HG03196 (cell line): Measurements from ENCODE around the gene PTPRF.
A peak's percentile ranks its signal among the peaks of the same experiment; 100 is the strongest.

Experiments used
- ATAC-seq: cut with Tn5 transposase; IDR thresholded peaks from one replicate; pipeline ENCODE4 v1.9.1; 2021; ENCODE audit not compliant: unreplicated experiment

Gene PTPRF

DNA sequence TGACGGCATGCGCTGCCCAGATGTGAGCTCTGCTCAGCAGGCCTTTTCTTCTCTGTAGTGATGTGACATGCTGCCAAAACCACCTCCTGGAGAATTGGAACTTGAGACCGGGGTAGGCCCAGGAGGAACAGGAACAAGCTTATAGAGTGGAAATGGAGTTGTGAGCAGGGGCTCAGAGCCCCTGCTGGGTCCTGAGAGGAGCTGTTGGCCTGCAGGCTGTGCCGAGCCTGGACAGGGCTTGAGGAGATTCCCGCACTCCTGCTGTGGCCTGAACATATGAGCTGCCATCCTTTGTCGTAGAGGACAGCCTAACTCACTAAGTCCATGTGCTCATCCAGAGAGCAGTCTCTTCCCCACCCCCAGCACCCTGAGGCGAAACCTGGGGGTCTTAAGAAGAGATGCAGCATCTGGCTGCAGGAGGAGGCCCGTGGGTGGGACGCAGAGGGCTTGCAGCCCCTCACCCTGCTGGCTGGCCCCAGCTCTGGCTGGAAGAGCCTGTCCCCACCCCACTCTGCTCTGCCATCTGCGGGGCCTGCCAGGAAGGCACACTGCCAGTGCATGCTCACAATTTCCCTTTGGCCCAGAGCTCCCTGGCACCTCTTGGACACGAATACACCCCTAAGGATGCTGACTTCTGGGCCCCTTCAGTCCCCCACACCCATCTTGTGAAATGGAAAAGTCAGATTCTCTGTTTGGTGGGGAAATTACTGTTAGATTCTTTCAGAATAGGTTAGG is 42.5 kb downstream of the PTPRF start:
- no peak for ATAC-seq

DNA sequence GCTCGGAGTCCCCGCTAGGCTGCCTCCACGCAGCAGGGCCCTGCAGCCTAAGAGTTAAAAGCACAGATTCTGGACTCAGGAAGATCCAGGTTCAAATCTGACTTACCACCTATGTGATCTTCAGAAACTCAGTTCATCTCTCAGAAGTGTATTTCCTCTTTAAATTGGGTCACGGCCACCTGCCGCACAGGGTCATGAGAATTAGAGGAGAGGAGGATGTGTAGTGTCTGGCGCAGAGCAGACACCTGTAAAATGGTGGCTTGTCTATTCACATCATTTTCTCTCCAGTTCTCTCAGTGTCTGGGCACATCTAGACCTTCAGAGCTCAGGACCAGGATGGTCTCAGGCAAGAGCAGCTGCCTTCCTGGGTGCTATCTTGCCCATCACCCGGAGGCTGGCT is 45.8 kb downstream of the PTPRF start:
- ATAC-seq, result no peak

DNA sequence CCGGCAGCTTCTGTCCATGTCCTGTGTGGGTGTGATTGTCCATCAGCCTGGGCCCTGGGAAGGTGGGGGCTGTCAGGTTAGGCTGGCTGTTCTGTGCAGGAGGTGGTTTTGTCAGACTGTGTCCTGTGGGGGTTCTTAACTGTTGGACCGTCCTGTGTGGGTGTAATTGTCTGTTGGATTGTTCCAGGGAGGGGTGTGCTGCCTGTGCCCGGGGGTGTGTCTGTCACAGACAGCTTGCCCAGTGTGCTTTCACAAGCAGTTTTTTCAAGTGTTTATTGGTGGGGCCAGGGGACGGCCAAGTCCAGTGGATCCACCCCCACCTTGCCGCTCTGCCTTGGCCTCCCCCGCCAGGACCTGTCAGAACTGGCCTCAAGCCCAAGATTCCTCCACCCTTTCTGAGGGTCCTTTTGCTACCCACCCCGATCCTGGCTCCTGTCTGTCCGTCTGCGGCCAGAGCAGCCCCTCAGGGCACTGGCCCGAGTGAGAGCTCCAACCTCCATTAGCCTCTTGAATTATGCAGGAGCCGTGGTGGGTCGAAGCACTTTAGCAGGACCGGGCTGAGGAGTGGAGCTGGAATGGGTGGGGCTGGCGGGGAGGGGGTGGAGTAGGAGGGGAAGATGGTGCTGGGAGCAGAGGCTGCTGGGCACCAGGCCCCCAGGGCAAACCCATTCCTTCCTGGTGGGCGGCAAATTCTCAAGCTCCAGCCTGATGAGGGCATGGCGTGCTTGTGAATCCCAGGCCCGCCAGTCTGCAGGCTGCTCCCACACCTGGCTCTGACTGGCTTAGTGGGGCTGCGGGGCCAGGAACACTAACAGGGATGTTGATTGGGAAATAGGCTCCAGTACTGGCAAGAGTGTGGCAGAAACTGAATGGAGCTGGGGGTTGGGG is 47.2 kb downstream of the PTPRF start:
- ATAC-seq, result no peak

DNA sequence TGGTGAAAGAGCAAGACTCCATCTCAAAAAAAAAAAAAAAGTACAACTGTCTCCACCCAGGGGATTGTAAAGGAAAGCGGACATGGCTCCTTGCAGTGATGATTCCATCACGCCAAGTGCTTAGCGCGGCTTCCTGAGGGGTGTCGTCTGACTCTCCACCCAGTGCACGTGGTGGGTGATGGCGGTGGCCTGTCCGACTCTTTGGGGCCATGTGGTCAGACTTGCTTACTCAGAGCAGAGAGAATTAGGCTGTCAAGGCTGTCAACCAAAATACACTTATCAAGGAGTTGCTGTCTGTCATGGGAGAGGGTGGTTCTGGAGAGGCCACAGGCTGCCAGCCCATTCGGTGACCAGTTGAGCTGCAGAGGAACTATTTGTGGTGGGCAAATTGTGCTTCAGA is 49.4 kb downstream of the PTPRF start:
- ATAC-seq, result no peak

DNA sequence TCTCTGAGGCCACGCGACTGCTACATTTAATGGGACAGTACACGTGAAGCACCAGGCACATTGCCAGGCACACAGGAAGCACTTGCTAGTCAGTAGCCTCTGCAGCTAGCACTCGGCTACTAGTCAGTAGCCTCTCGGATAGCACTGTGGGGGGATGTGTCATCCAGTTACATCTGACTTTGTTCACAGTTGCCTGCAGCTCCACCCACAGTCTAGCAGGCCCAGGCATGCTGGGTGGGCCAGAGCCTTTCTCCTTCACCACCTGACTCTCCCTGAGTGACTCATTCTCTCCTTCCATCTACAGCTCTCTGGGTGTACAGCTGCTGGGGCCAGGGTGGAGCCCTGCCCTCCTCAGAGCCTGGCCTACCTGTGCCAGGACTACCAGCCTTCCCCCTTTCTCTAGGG is 51.5 kb downstream of the PTPRF start:
- peak; percentile 45 for ATAC-seq

DNA sequence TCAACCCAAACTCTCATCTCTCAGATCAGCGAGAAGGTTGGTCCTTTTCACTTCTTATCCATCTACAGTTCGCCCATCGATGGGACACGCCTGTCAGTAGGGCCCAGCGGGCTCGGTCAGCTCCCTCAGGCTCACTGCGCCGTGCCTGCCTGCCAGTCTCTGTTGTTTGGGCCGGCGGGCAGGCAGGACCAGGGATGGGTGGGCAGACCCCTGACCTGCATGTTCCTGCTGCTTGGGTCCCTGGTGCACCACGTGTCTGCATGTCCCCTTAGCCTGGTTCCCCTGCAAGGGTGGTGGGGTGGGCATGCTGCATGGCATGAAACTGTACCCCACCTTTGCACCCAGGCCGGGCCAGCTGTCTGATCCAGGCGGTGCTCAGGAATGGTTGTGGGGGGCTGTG is 52.4 kb downstream of the PTPRF start:
- ATAC-seq, result no peak

DNA sequence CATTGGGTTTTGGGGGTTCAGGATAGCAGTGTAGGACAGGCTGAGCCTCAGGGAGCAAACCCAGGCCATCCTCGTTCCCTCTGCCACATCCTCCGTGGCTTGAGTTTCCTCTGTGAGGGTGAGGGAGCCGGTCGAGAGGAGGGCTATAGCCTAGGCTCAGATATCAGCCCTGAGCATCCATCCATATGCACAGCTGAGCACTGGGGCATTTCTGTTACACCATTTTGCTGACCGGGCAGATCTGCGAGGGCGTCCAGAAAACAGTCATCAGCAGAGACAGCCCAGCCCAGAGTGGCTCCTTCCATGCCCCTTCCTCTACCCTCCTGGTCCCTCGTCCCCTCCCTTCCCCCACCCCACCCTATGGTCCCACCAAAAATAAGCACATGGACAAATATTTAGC is 53.5 kb downstream of the PTPRF start:
- no peak for ATAC-seq

DNA sequence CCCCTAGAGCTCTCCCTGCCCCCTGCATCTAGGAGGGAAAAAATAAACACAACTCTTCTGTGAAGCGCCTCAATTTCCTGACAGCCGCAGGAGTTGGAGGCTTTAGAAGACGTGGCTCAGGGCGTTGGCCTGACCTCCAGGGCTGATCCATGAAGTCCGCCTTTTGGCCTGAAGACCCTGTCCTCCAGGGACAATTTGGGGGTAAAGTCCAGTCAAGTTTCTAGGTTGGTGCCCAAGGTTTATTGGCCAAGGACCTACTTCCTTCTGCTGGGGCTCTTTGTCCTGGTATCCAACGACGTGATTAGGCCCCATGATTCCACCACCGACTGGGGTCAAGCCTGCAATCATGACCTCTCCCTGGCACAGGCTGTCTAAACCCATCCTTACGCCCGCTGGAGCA is 54.9 kb downstream of the PTPRF start:
- no peak for ATAC-seq

DNA sequence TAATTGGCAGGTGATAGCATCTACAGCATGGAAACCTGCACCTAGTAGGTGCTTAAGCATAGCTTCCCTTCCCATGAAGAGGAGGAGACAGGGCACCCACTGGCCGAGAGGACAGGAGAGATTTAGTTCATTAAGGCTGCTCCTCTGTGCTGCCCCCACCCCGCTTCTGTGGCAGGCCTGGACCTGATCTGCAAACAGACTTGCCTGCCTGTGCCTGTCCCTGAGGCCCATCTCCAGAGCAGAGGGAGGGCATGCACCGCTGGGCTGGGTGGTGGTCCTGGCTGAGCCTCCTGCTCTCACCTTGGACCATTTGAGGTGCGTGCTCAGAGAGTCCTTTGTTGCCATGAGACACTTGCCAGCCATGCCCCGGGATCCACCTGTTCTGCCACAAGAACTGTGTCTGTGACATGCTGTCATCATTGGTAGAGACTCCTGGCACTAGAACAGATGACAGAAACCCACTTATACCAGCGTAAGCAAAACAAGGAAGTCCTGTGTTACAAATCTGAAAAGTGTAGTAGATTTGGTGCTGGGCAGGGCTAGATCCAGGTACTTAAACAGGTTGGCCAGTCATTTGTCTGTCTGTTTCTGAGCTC is 55.6 kb downstream of the PTPRF start:
- no peak for ATAC-seq

DNA sequence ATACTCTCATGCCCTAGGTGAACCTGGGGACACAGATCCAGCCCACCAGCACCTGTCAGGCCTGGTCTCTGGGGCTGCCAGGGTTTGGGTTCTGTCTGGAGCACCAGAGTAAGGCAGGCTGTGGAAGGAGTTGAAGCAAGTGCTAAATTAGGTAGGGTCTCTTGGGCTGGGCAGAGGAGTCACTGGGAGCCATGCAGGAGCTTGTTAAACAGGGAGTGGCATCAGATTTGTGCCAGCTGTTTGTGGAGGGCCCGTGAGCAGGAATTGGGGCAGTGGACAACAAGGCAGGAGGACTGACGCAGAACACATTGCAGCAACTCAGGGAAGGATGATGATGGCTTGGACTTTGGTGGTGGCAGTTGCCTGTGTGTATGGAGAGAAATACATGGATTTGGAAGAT is 56.3 kb downstream of the PTPRF start:
- no peak for ATAC-seq

DNA sequence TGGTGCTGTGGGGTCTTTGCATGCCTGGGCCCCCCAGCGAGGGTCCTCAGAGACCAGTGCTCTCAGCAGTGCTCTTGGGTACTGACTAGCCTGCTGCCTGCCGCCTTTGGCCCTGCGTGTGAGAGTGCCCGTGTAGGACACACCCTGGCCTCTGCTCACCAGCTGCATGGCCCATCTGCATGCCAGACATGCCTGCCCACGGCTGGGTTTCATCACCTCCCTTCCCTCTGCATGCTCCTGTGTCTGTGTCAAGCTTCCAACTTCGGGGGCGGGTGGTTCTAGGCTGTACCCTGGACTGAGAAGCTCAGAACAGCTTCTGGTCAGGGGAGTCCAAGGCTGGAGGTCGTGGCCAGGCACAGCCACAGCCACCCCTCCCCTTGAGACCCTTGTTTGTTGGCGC is 56.9 kb downstream of the PTPRF start:
- no peak for ATAC-seq

DNA sequence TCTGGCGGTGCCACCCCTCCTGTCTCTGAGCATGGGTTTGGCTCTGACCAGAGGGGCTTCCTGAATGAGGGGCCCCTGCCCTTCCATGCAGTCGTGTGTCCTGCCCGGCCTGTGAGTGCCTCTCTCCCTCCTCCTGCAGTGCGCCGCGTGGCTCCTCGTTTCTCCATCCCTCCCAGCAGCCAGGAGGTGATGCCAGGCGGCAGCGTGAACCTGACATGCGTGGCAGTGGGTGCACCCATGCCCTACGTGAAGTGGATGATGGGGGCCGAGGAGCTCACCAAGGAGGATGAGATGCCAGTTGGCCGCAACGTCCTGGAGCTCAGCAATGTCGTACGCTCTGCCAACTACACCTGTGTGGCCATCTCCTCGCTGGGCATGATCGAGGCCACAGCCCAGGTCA is 57.9 kb downstream of the PTPRF start:
- ATAC-seq, result no peak

DNA sequence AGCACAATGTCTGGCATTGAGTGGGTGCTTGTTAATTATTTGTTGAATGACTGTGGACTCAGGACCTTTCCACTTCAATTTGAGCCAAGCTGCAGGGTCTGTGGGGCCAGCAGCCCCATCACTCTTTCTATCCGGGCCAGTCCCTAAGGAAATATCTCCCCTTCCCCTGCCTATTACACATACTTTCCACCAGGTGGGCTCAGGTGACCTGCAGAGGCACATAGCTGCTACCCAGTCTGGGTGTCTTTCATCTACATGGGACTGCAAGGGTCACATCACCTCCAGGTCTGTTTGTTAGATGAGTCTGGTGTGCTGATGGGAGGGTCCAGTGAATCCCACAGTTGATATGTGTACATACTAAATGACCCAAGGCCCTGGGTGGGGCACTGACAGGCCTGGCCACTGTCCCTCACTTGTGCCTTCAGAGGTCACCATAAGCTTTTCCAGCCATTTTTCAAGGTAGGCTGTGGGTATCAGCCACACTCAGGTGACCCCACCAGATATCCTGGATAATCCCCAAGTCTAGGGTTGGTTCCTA is 59.8 kb downstream of the PTPRF start:
- ATAC-seq, result no peak

DNA sequence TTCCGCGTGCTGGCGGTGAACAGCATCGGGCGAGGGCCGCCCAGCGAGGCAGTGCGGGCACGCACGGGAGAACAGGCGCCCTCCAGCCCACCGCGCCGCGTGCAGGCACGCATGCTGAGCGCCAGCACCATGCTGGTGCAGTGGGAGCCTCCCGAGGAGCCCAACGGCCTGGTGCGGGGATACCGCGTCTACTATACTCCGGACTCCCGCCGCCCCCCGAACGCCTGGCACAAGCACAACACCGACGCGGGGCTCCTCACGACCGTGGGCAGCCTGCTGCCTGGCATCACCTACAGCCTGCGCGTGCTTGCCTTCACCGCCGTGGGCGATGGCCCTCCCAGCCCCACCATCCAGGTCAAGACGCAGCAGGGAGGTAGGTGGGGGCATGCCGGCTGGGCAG is 60.5 kb downstream of the PTPRF start:
- no peak for ATAC-seq

DNA sequence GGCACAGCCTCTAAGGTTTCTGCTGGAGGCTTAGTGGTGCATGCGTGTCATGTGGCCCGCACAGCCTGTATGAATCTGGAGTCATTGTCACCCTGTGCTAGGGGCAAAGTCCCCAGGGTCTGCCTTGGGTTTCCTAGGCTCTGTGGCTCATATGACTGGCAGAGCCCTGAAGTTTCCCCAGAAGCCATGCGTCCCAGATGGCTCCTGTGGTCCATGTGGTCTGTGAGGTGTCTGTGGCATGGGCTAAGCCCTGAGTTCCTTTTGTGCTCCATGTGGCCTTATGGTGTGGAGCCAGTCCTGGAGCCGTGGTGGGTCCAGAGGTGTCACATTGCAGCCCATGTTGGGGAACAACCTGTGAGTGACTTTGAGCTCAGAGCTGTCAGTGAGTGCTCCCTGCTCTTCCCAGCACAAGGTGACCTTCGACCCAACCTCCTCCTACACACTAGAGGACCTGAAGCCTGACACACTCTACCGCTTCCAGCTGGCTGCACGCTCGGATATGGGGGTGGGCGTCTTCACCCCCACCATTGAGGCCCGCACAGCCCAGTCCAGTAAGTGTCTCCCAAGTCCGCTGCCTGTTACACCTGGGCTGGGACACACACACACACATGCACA is 61.5 kb downstream of the PTPRF start:
- ATAC-seq, result no peak

DNA sequence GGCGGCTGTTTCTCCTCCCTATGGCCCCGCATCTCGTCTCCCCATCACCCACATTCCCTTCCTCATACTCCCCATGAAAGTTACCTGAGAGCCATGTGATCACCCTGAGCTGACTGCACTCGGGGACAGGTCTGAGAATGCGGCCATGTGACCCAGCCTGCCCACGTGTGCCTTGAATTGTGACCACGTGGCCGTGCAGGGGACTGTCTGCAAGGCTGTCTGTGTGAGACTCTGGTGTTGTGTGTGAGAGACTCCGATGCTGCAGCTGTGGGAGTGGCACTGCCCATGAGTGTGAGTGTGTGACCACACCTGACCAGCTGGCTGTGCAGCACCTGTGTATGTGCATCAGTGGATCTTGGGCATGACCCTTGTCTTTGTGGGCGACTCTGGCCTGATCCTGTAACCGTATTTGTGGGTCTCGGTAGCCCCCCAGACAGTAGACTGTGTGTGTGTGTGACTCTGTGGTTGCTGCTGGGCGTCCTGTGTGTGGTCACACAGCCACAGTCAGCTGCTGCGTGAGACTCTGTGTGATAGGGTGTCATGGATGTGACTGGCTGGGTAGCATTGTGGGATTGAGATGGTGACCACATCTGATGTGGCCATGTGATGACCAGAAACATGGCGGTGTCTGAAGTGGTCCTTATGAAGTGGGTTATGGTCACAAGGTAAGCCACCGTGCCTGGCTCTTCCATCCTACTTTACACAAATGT is 62.4 kb downstream of the PTPRF start:
- no peak for ATAC-seq

DNA sequence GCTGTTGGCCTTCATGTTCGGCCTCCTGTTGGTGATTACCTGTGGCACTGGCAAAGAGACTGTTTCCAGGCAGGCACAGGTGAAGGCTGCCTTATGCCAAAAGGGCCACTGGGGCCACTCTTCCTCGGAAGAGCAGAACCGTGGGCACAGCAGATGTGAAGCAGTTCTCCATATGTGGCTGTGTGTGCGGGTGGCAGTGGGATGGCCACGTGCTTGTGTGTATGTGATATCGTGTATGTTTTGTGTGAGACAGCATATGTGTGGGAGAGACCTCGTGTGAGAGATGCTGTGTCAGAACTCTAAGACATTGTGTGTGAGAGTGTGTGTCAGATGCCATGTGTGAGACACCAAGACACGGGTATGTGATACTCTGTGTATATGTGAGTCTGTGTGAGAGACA is 65.9 kb downstream of the PTPRF start:
- ATAC-seq, result no peak

DNA sequence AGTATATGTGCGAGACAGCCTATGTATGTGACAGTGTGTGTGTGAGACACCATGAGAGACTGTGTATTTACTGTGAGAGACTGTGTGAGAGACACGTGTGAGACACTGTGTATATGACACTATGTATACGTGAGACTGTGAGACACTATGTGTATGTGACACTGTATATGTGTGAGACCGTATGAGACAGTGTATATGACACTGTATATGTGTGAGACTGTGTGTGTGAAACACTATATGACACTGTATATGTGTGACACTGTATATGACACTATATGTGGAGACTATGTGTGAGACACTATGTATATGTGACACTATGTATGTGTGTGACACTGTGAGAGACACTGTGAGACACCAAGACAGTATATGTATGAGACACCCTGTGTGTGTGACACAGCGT is 66.3 kb downstream of the PTPRF start:
- ATAC-seq, result no peak

DNA sequence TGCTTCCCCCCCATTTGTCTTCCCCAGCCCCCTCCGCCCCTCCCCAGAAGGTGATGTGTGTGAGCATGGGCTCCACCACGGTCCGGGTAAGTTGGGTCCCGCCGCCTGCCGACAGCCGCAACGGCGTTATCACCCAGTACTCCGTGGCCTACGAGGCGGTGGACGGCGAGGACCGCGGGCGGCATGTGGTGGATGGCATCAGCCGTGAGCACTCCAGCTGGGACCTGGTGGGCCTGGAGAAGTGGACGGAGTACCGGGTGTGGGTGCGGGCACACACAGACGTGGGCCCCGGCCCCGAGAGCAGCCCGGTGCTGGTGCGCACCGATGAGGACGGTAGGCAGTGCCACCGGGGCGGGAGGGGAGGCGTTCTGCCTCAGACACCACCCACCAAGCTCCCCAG is 67.0 kb downstream of the PTPRF start:
- no peak for ATAC-seq

DNA sequence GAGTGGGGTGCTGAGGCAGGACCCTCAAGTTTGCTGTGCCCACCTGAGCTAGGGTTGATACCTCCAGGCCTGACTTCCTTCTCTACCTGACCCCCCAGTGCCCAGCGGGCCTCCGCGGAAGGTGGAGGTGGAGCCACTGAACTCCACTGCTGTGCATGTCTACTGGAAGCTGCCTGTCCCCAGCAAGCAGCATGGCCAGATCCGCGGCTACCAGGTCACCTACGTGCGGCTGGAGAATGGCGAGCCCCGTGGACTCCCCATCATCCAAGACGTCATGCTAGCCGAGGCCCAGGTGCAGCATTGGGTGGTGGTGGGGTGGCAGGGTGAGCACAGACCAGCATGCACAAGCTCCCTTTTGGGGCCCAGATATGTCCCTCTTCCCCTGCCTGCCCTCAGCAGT is 67.9 kb downstream of the PTPRF start:
- ATAC-seq, result no peak
